Adrenal gland (tissue), 12 donors: ENCODE results near the gene HIC1. TPM values are rescaled to one million over a fixed set of nuclear protein-coding genes. Genes with fewer than 3 reads are reported as not detected.
A peak's percentile ranks its signal among the peaks of the same experiment; 100 is the strongest.

Experiments used
- DNase-seq, 7 donors: peaks; one replicate each; pipeline ENCODE4 v3.0.0-alpha.2; 2019 to 2020
- H3K27ac ChIP-seq, 5 donors: fragments of 200-600 bp; sonication (generic) in 4 of 5; 1 replicate in 3 of 5; 2 replicates in 2 of 5; pipeline versions ENCODE4 v1.5.1 to v1.8.0; 2016 to 2020; ENCODE audit warnings: mild to moderate bottlenecking in 1 of 5
- H3K27me3 ChIP-seq: fragments of 200-600 bp; 2 replicates; pipeline ENCODE4 v1.8.0; 2021
- H3K36me3 ChIP-seq, 2 donors: fragments of 200-600 bp; replicated peaks in 1 of 2; 1 replicate in 1 of 2; 2 replicates in 1 of 2; pipeline versions ENCODE4 v1.5.1 to v1.8.0; 2018 to 2022
- H3K4me1 ChIP-seq, 2 donors: fragments of 200-600 bp; replicated peaks in 1 of 2; 1 replicate in 1 of 2; 2 replicates in 1 of 2; pipeline versions ENCODE4 v1.5.1 to v1.8.0; 2018 to 2021
- H3K4me3 ChIP-seq, 4 donors: fragments of 200-600 bp; sonication (generic) in 3 of 4; one replicate each; pipeline ENCODE4 v1.5.1; 2016 to 2018
- H3K9me3 ChIP-seq, 3 donors: fragments of 200-600 bp; sonication (generic) in 1 of 3; replicated peaks in 1 of 3; 1 replicate in 2 of 3; 2 replicates in 1 of 3; pipeline versions ENCODE4 v1.5.1 to v1.8.0; 2016 to 2021
- CTCF ChIP-seq, 6 experiments: fragments of 450-650 bp in 4 of 6; fragments of 200-600 bp in 2 of 6; sonication (generic) in 1 of 6; IDR thresholded peaks; 1 replicate in 5 of 6; 2 replicates in 1 of 6; pipeline versions ENCODE4 v1.5.1 to v1.8.0; 2016 to 2021; ENCODE audit warnings: antibody characterized with exemption in 6 of 6, mild to moderate bottlenecking in 2 of 6, moderate library complexity in 1 of 6
- POLR2A ChIP-seq, 2 donors: fragments of 450-650 bp; IDR thresholded peaks; one replicate each; pipeline ENCODE4 v1.6.1; 2017; ENCODE audit warnings: antibody characterized with exemption in 2 of 2, mild to moderate bottlenecking in 2 of 2, moderate library complexity in 1 of 2
- WGBS, 4 donors: extraction: QIAGEN DNeasy Blood & Tissue Kit in 2 of 4; methylation state at CpG; one replicate each; pipeline versions ENCODE4 v1.1.5 to v1.1.7; 2013 to 2017; 5-methylcytosine and 5-hydroxymethylcytosine counted together
- intact Hi-C, 2 donors: fragments of 100-400 bp; cut with DNase I; formaldehyde crosslinking; loops; one replicate each; pipeline versions ENCODE4 v1.14.1 to v1.15.0; 2022 to 2023
- polyA plus RNA-seq, 3 donors: library from polyadenylated mRNA; stranded (reverse); fragments of 200-250 nt in 2 of 3; fragments of 350-450 nt in 1 of 3; fragmentation: Illumina TruSeq in 1 of 3; extraction: RNeasy Lipid Tissue Mini Kit (QIAGEN cat#74804) in 1 of 3; gene quantifications; one replicate each; pipeline ENCODE4 v1.2.3, GENCODE V29; 2013 to 2014
- total RNA-seq, 9 donors: library from RNA; depleted of rRNA in 4 of 9; stranded (reverse); fragments of >200 nt in 4 of 9; fragments of 120-200 nt in 1 of 9; fragmentation: NEBNext Ultra II Directional in 1 of 9; extraction: Animal tissue kit (Norgen Biotek cat#: 25700) in 1 of 9; gene quantifications; one replicate each; pipeline versions ENCODE4 v1.1.0 to v1.2.4, GENCODE V29; 2013 to 2023
- donor health status: healthy with polysubstance abuse.
- donor health status: Bipolar disorder and iron deficiency.
- donor health status: DM: yes; HTN: yes; CAD: no.
- donor health status: DM: no; HTN: no; CAD: no.
- donor health status: DM: no; HTN: no; CAD: no.
- donor health status: DM: yes; HTN: yes; CAD: no.

HIC1 gene
- total and polyA plus RNA-seq, 12 donors, result 0.92 to 61.8 (median 23.9) TPM

DNA sequence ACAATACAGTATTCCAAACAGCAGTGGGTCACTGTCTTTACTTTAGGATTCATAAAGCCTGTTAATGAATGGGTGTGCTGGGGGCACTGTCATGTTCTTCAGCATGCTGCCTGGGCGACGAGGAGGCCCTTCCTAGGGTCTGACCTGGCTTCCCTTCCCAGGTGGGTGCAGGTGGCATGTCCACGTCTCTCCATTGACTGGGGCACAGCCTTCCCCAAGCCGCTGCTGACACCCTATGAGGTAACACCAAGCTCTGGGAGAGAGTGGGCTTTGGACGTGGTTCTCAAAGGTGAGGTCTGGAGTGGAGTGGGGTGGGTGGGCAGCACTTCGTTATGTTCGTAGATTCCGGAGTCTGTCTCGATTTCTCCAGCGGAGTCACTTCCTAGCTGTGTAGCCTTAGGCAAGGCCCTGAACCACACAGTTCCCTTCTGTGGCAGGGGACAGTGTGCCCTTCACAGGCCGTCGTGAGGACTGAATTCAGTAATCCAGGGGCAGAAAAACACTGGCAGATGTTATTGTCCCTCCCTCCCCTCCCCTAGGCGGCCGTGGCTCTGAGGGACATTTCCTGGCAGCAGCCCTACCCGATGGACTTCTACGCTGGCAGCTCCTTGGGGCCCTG is 13.9 kb upstream of the HIC1 start:
- Histone ChIP-seq H3K27ac (peak overlapping the region; percentile 66 to 100 (median 91)), H3K4me3 (peak overlapping the region in 3 of 4 donors; percentile 12 to 98 (median 84)), H3K4me1 (peaks cover 15 to 29% of the 10 kb centered on the region in 2 donors), H3K9me3 (no peaks in the 10 kb centered on the region), H3K27me3 (no peaks in the 10 kb centered on the region), H3K36me3 (peaks cover 0 to 42% of the 10 kb centered on the region in 2 donors)
- DNase-seq, result peak in 6 of 7 donors; percentile 68 to 87 (median 78)
- WGBS, 4 donors, result 42 to 71% (median 48%) methylated on average over 7 to 16 of the region's 16 CpGs
- intact Hi-C loops, result no loop called here
- TF ChIP-seq CTCF (IDR thresholded peaks at IDR 0.05) (no peak), POLR2A (IDR thresholded peaks at IDR 0.05) (no peak)

GRCh38 chr17:2041561-2042389 is 13.1 kb upstream of the HIC1 start, which contains the start of gene OVCA2:
Gene OVCA2, plus strand, starts transcription at chr17:2042022. Its CDS starts 26 bp downstream, at chr17:2042048.
- peak within 1 kb of the TSS; percentile 66 to 100 (median 91) for H3K27ac ChIP-seq
- intact Hi-C loops, result no loop called here
- peak; percentile 94 to 98 (median 97) for DNase-seq
- WGBS, 4 donors, result 0 to 2% (median 1%) methylated on average over 13 to 93 of the region's 93 CpGs
- TF ChIP-seq CTCF (IDR thresholded peaks at IDR 0.05) (peak; percentile 4 to 51 (median 43)), POLR2A (IDR thresholded peaks at IDR 0.05) (peak; percentile 55 to 81)
- peaks cover 15 to 29% of the 10 kb centered on the region in 2 donors for H3K4me1 ChIP-seq
- no peaks in the 10 kb centered on the region for H3K27me3 ChIP-seq
- H3K9me3 ChIP-seq, result no peaks in the 10 kb centered on the region
- peak within 1 kb of the TSS; percentile 12 to 98 (median 73) for H3K4me3 ChIP-seq
- peaks cover 0 to 35% of the 10 kb centered on the region in 2 donors for H3K36me3 ChIP-seq

- intact Hi-C loops, result no loop called here
Observed at GRCh38 chr17:2042390-2042847, 12.5 kb upstream of the HIC1 start.

More at GRCh38 chr17:2042390-2042847, 12.5 kb upstream of the HIC1 start:
- Histone ChIP-seq H3K4me1 (peaks cover 15 to 29% of the 10 kb centered on the region in 2 donors), H3K4me3 (peak overlapping the region; percentile 9 to 98 (median 73)), H3K27me3 (no peaks in the 10 kb centered on the region), H3K36me3 (peaks cover 0 to 29% of the 10 kb centered on the region in 2 donors), H3K9me3 (no peaks in the 10 kb centered on the region), H3K27ac (peak overlapping the region; percentile 66 to 100 (median 91))
- TF ChIP-seq POLR2A (IDR thresholded peaks at IDR 0.05), result peak in 1 of 2 donors; percentile 1
- peak in 4 of 6 experiments; percentile 16 to 37 (median 22) for TF ChIP-seq CTCF (IDR thresholded peaks at IDR 0.05)
- DNase-seq, result peak in 3 of 7 donors; percentile 39 to 51 (median 49)
- 3 to 18% (median 13%) methylated on average over 13 to 17 of the region's 17 CpGs for WGBS, 4 donors
